ENCODE results near the gene TSPEAR.
"Not testable (repeated sequence)": the region's sequence is repeated elsewhere in the genome, so short reads cannot be mapped to it uniquely, and the experiment has no call there.

Gene TSPEAR

GRCh38 chr21:44515359-44516165 is 195.8 kb downstream of the TSPEAR start:
- DNase-seq (ENCODE audit: low read depth), result no peak

GRCh38 chr21:44514746-44515358 is 196.5 kb downstream of the TSPEAR start:
- DNase-seq (ENCODE audit: low read depth), result no peak

- DNase-seq (ENCODE audit: low read depth), result no peak
Observed at GRCh38 chr21:44514218-44514520, 197.2 kb downstream of the TSPEAR start.

GRCh38 chr21:44513389-44514217 is 197.8 kb downstream of the TSPEAR start:
- DNase-seq (ENCODE audit: low read depth), result no peak

GRCh38 chr21:44512496-44513388 is 198.6 kb downstream of the TSPEAR start:
- DNase-seq (ENCODE audit: low read depth), result no peak

GRCh38 chr21:44511938-44512275 is 199.5 kb downstream of the TSPEAR start:
- DNase-seq (ENCODE audit: low read depth), result no peak

GRCh38 chr21:44511219-44511937 is 200.0 kb downstream of the TSPEAR start:
- no peak for DNase-seq (ENCODE audit: low read depth)

GRCh38 chr21:44510508-44511218 is 200.7 kb downstream of the TSPEAR start:
- peak; percentile 8 for DNase-seq (ENCODE audit: low read depth)

- no peak for DNase-seq (ENCODE audit: low read depth)
Observed at GRCh38 chr21:44510109-44510507, 201.3 kb downstream of the TSPEAR start.

GRCh38 chr21:44509539-44509938 is 201.8 kb downstream of the TSPEAR start:
- no peak for DNase-seq (ENCODE audit: low read depth)

GRCh38 chr21:44508711-44509445 is 202.5 kb downstream of the TSPEAR start:
- no peak for DNase-seq (ENCODE audit: low read depth)

- no peak for DNase-seq (ENCODE audit: low read depth)
Observed at GRCh38 chr21:44508426-44508710, 203.0 kb downstream of the TSPEAR start.

GRCh38 chr21:44507673-44508425 is 203.5 kb downstream of the TSPEAR start:
- DNase-seq (ENCODE audit: low read depth), result no peak

- DNase-seq (ENCODE audit: low read depth), result no peak
Observed at GRCh38 chr21:44506279-44507255, 204.8 kb downstream of the TSPEAR start.

- no peak for DNase-seq (ENCODE audit: low read depth)
Observed at GRCh38 chr21:44505673-44506278, 205.6 kb downstream of the TSPEAR start.

- DNase-seq (ENCODE audit: low read depth), result no peak
Observed at GRCh38 chr21:44503901-44504399, 207.4 kb downstream of the TSPEAR start.

- not testable (repeated sequence) for DNase-seq (ENCODE audit: low read depth)
Observed at GRCh38 chr21:44503006-44503889, 208.1 kb downstream of the TSPEAR start.
